Upper lobe of left lung (tissue), 4 donors: ENCODE data around the gene CCDC40.

Experiments used
- EP300 ChIP-seq, 4 donors: sonication (generic); formaldehyde crosslinking; IDR thresholded peaks; one replicate each; pipeline ENCODE4 v1.5.1; 2017; ENCODE audit warnings: antibody characterized with exemption in 4 of 4, control low read depth in 2 of 4
- POLR2A ChIP-seq, 4 donors: fragments of 450-650 bp; IDR thresholded peaks; one replicate each; pipeline ENCODE4 v1.5.1; 2016 to 2017; ENCODE audit warnings: antibody characterized with exemption in 4 of 4, mild to moderate bottlenecking in 2 of 4
- TF ChIP-seq, protein P1 (sequence below), 6 experiments: fragments of 450-650 bp in 4 of 6; fragments of 200-600 bp in 2 of 6; sonication (generic) in 2 of 6; IDR thresholded peaks; one replicate each; pipeline ENCODE4 v1.5.1; 2016 to 2019; ENCODE audit warnings: antibody characterized with exemption in 6 of 6

DNA sequence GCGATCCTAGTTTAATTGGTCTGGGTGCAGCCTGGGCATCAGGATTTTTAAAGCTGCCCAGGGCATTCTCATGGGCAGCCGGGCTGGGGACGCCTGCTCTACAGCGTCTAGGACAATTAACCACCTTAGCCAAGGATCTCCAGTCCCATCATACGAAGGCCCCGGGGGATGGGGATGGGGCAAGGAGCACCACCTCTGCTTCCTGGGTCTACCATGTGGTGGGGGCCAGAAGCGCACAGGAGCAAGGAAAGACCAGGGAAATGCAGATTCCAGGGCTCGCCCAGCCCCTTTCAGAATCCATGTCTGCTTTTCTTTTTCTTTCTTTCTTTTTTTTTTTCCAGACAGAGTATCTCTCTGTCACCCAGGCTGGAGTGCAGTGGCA is 30.1 kb upstream of the CCDC40 start:
- TF ChIP-seq, protein P1, sequence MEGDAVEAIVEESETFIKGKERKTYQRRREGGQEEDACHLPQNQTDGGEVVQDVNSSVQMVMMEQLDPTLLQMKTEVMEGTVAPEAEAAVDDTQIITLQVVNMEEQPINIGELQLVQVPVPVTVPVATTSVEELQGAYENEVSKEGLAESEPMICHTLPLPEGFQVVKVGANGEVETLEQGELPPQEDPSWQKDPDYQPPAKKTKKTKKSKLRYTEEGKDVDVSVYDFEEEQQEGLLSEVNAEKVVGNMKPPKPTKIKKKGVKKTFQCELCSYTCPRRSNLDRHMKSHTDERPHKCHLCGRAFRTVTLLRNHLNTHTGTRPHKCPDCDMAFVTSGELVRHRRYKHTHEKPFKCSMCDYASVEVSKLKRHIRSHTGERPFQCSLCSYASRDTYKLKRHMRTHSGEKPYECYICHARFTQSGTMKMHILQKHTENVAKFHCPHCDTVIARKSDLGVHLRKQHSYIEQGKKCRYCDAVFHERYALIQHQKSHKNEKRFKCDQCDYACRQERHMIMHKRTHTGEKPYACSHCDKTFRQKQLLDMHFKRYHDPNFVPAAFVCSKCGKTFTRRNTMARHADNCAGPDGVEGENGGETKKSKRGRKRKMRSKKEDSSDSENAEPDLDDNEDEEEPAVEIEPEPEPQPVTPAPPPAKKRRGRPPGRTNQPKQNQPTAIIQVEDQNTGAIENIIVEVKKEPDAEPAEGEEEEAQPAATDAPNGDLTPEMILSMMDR (IDR thresholded peaks at IDR 0.05): no peak
- no peak for TF ChIP-seq EP300 (IDR thresholded peaks at IDR 0.05)
- no peak for TF ChIP-seq POLR2A (IDR thresholded peaks at IDR 0.05)
